GM18511 (cell line): ENCODE results near the gene KRT83.

Source experiments
- ATAC-seq: cut with Tn5 transposase; IDR thresholded peaks from one replicate; pipeline ENCODE4 v1.9.1; 2021; ENCODE audit warnings: mild to moderate bottlenecking, moderate library complexity; ENCODE audit not compliant: unreplicated experiment

KRT83 gene

DNA sequence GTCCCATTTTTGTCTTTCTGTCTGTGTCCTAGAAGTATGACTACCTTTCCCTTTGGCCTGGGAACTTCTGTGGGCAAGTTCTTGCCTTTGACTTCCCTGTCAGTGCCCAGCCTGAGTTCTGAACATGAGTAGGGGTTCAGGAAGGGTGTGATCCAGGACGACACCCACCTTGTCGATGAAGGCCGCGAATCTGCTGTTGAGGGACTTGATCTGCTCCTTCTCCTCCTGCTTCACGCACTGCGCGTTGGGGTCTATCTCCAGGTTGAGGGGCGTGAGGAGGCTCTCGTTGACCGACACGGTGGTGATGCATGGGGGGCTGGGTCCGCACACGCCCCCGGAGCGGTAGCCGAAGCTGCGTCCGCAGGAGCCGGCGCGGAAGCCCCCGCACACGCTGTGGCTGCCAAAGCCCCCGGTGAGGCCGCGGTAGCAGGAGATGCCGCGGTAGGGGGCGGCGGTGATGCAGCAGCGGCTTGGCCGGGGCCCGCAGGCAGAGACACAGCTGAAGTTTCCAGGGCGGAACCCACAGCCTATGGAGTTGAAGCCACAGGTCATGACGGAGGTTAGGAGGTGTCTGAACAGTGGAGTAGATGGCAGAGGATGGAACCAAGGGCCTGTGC is at the start of gene KRT83:
TSS of gene KRT83 (minus strand) at position 615 of the 617 bp plus-strand sequence. CDS start at position 552, 63 bp downstream.
- ATAC-seq = no peak

DNA sequence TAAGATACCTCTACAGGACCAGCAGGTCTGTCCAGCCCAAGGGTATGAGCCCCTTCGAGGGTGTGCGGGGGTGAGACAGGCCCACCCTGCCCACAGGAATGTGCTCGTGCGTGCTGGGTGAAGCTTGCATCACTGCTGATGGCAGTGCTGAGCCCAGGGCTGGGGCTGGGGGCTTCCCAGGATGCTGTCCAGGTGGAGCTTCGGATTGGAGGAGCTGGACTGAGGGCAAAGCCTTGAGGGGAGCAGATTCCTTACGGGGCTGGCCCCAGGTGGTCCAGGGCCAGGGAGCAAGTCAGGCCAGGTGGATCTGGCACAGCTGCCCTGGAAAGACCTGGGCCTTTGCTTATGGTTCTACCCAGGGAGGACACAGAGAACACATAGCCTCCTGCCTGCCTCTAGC is 48.6 kb upstream of the KRT83 start:
- no peak for ATAC-seq

DNA sequence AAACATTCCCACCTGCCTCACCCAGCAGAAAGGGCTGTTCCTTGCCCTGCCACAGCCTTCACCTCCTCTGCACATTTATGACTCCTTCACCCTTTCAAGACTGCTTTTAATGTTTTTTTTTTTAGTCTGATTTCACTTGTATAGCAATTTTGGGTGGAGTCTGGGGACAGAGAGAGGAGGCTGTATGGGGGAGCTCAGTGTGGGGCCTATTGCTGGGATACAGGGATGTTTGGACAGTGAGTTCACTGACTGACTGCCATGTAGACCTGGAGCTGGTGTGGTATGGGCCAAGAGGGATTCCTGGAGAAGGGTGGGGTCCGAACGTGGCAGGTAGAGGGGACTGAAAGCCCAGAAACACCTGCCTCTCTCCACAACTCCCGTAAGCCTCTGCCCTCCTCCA is 48.0 kb upstream of the KRT83 start:
- no peak for ATAC-seq

DNA sequence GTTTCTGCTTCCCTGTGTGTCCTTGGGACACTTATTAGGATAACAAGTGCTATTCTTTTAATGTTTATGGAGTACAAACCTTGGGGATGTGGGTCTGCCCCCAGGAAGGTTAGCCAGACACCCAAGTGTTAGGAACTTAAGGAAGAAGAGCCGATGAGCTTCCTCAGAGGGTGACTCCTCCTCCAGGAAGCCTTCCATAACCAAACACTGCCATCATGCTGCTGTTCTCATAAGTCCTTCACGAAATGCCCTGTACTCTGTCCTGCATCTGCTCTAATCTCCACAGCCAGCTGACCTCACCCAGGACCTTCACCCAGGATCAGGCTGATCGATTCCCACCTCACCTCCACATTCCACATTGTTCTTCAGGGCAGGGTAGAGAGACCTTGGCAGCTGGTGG is 47.3 kb upstream of the KRT83 start:
- ATAC-seq = no peak

DNA sequence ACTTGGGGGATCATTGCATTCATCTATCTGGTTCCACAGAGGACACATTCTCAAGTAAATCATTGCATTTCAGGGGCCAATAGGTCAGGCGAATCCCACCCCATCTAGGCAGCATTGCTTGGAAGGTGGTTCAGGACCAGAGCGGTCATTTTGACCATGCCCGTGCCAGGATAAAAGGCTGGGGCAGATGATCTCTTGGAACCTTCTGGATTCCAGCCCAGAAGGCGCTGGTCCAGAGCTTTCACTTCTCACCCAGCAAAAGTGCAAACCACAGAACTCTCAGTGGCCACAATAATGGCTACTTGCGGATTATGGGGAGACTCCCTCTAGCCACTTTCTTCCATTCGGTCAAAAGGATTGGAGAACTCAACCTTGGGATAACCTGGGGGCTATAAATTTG is 46.7 kb upstream of the KRT83 start:
- no peak for ATAC-seq

DNA sequence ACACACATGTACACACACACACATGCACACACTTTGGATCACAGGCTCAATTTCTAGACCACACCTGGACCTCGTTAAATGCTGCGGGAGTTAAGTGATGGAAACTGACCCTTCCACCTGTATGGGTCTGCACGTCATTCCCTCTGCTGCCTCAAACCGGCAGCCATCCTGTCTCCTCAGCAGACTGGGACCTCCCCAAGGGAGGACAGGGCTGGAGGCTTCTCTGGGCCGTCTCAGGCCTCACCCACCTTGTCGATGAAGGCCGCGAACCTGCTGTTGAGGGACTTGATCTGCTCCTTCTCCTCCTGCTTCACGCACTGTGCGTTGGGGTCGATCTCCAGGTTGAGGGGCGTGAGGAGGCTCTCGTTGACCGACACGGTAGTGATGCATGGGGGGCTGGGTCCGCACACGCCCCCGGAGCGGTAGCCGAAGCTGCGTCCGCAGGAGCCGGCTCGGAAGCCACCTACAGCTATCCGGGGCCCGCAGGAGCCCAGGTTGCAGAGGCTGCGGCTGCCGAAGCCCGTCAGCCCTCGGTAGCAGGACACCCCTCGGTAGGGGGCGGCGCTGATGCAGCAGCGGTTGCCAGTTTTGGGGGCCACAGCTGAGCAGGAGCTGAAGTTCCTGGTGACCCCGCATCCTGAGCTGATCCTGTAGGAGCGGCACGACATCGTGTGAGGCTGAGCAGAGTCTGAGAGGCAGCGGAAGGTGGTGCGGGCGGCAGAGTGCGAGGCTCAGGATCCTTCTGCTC is 45.7 kb upstream of the KRT83 start, which contains the start of gene KRT85:
TSS of gene KRT85 (minus strand) at position 744 of the 748 bp plus-strand sequence. CDS start at position 668, 76 bp downstream.
- no peak for ATAC-seq

DNA sequence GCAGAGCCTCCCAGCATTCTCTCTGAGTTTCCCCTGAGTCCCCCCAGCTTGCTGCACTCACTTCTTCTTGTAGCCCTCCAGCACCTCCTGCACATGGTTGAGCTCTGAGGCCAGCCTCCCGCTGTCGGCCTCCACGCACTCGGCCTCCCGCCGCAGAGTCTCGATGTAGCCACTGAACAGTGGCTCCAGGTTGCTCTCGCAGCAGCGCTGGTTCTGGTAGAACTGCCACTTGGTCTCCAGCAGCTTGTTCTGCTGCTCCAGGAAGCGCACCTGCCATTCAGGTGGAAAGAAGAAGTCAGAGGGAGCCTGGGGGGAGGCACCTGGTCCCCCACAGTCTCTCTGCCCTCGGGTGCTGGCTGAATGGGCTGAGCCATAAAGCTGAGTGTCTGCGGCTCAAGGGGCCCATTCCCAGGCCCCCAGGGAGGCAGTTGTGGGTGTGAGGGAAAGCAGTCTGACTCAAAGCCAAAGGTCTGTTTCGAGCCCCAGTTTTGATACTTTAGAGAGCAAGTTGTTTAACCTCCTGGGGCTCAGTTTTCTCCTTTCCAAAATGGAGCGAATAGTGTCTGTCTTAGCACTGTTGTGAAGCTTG is 43.8 kb upstream of the KRT83 start:
- ATAC-seq = no peak

DNA sequence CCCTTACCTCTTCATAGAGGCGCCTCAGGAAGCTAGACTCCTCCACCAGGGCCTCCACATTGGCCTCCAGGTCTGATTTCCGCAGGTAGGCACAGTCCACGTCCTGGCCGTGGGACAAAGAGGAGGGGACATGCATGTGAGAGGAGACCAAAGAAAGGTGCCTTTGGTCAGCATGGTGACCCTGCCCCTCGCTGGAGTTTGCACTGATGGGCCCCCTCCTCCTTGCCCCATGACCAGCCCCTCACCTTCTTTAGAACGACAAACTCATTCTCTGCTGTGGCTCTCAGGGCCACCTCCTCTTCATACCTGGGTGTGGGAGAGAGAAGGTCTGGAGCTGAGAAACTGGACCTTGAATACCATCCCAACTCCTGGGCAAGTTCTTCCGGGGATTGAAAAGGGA is 42.9 kb upstream of the KRT83 start:
- ATAC-seq = no peak

DNA sequence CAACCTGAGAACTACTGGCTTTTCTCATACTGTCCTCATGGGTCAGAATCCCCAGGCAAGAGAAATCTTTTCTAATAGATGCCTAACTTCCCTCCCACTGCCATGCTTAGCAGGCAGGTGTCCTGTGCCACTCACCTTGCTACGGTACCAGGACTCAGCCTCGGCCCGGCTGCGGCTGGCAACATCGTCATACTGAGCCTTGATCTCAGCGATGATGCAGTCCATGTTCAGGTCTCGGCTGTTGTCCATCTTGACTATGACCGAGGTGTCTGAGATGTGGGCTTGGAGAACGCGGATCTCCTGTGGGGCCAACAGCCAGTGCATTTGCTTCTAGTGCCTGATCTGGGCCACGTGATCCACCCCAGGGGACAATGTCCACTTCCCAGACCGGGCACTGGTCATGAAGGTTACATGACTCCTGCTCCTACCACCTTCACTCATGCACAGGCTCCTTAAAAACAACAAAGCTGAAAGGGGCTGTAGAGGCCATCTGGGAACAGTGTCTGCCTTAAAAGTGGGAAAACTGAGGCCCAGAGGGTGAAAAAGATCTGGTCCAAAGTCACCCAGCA is 42.0 kb upstream of the KRT83 start:
- no peak for ATAC-seq

DNA sequence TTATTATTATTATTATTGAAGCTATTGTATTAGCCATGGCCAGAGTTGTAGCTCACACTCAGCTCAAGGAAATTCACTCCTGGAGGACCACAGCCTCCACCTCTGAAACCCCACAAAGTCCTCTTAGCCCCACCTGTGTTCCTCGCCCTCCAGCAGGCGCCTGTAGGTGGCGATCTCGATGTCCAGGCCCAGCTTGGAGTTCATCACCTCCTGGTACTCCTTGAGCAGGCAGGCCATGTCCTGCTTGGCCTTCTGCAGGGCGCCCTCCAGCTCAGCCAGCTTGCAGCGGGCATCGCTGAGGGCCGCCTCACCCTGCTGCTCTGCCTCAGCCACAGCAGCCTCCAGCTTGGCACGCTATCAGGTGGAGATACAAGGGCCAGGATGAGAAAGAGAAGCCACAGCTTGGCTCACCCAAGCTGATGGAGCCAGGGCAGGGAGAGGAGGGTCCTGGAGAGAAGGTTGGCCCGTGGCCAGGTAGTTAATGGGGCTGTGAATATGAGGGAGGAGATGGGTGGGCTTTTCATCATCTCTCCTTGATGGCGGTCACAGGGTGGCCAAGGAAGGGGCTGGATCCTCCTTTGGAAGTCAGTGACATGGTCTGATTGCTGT is 41.0 kb upstream of the KRT83 start:
- ATAC-seq = no peak

DNA sequence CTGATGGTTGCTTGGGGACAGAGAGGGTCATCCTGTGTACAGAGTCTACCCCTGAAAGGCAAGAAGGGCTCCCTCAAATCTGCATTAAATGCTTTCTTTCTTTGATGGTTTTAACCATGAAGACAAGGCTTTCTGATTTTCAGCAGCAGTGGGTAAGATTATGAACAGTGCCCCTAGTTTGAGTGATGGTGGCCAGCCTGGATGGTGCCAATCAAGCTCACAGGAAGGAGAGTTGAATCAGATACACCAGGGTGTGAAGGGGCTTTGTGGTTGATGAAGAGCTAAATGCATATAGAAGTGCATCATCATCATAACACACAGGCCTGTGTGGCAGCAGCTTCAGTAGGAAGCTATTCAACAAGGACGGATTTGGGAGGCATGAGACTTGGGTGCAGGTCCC is 40.4 kb upstream of the KRT83 start:
- ATAC-seq = no peak

DNA sequence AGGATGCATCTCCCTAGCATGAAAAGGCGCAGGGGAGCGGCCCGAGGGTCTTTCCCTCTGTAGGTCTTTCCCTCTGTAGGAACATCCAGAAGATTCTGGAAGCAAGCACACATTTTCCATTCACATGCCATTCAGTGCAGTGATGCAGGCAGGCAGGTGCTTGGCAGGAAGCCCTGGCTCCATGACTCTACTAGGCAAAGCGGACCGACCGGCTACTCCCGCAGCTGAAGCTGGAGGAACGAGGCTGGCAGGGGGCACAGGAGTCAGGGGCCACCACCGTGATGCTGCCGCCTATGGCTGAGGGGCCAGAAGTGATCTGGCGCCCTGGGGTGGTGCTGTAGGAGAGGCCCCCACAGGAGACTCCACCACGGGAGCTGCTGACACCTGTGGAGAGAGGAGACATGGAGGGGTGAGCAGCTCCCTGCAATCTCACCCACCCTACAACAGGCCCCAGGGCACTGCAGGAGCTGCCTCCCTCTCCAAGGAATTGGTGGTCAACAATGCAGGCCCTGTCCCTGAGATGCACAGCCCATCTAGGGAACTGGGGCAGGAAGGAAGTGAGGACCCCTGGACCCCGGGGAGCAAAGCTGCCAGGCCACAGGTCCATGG is 39.6 kb upstream of the KRT83 start:
- ATAC-seq = no peak

DNA sequence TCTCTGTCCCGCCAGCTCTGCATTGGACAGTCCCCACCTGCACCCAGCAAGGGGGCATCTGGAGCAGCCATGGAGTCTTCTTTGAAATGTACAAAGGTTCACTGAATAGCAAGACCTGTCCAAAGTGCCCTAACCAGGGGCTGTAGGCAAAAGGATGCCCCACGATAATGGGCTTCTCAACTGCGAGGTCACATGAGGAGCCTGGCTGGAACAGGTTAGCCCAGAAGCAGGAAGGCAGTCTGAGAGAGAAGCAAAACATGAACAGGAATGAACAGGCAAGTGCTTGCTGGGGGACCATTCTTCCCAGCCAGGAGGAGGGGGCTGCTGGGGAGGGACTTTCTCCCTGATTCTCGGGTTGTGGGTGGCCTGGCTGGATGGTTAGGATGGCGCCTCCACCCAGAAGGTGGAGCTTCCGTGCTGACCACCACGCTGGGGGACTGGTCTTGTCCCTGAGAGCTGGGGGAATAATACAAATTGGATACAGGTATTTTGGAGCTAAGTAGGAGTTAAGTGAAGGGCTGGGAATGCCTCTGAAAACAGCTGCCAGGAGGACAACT is 39.0 kb upstream of the KRT83 start:
- no peak for ATAC-seq

DNA sequence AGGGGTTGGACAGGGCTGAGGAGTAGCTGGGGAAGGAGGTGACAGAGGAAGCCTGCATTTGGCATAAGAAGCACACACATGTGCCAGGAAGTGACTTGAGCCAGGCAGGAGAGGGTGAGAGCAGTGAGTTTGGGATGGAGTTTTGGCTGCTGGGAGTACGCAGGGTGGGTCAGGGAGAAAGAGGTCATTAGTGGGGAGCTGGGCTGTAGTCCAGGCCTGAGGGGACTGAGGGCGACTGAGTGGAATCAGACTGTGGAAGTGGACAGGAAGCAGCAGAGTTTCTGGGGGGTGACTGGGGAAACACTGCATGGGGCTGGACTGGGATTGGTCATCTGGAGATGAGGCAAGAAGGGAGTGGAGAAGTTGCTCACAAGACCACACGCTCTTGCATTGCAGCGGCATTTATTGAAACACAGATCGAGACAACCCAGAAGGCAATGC is 38.4 kb upstream of the KRT83 start:
- ATAC-seq = no peak

DNA sequence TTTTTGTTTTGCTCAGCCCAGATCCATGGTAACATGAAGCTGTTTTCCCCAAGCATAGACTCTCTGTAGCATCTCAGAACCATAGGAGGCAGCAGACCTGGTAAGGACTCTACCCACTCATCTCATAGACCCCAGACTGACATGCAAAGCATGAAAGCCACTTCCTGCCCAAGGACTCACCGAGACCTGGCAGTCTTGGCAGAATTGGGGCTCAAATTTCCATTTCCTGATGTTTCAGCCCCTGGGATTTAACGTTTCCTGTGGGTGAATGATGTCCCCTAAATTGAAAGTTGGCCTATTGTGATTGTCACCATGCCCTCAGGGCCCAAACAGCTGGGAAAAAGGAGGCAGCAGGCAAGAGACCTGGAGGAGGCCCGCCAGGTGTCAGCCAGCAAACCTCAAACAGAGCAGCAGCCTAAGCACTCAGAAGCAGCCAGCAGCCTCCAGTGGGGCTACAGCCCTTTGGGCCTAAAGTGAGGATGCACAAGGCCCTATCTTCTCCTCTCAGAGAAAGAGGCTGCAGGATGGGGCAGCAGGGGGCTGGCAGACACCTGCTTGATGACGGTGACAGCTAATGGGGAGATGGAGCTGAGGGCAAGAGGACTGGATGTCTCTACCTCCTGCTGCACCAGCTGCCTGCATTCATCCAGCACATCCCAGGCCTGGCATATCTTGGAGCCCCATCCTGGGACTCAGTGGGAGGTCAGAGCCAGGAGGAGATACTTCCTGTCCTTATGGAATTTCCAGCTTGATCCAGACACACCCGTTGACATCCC is 37.6 kb upstream of the KRT83 start:
- ATAC-seq = peak; percentile 97

DNA sequence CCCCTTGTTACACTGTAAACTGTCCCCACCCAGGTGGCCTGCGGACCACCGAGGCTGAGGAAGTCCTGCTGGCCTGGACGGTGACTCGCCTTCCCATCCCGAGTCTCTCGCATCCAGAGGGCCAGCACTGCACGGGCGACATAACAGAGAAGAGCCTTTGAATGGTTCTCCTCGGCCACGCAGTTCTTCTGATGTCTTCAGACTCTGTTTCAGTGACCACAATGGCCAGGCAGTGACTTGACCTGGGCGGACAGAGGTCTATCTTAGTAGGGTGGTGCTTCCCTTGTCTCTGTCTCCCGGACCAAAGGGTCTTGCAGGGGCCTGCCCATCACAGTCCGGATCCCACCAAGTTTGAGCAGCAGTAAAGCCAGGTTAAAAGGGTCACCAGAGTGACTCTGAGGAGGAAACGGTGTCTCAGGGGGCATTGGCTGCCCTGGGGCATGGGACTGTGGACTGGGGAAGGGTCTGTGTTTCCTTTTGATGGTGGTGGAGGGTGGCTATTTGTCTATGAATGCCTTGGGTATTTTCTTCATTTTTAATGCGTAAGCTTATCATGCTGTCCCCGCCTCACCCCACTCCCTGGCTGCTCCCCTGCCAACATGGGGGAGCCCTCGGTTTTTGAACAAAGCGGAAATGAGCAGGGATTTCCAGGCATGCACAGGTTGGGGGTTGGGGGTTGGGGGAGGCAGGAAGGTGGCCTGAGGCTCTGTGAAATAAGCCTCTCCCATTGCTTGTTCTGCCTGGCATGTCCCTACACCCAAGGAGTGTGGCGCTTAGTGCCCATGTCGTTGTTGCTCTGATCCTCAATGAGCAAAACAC is 35.8 kb upstream of the KRT83 start:
- no peak for ATAC-seq

DNA sequence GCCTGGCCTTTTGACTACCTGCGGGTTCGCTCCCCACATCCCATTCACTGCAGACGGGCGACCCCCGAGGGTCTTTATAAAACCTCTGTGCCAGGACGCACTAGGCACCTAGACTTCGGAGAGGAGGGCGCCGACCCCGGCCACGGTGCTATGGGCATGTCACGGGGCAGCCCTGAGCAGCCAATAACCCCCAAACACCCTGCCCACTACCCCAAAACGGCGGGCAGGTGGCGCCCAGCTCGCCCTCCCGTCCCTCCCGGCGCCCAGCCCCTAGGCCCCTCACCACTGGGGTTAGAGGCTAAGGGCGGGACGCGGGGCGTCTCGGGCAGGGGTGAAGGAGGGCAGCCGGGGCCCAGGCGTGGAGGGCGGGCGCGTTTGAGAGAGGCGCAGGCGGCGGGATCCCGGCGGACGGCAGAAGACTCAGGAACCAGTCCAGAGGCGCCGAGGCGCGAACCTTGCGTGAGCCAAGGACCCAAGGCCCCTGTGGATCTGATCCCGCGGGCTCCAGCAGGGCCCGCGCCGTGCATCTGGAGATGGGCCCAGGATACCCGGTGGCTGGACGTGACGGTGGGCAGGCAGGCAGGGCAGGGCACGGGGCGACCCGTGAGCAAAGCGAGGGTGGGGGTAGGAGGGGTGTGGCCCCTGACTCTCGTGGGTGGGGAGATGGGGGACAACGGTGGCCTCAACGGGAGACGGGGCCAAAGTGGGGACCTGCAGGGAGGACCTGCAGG is 35.0 kb upstream of the KRT83 start:
- no peak for ATAC-seq

DNA sequence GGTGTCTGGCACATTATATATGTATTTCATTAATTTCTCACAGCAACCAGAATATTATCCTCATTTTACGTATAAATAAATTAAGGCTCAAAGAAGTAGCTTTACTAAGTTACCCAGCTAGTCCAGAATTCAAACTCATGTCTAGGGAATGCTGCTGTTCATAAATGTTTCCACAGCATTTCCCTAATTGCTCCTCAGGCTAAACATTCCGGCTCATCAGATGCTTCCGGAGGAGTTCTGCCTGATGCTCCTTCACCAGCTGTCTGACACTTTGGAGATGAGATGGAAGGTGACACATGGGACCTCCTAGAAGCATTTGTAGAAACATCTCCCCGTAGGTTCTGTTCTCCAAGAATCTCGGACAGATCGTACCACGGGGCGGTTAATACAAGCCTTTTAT is 34.0 kb upstream of the KRT83 start:
- ATAC-seq = no peak
